K562 (cell line): ENCODE results near the gene DKKL1. TPM values are rescaled to one million over a fixed set of nuclear protein-coding genes. Genes with fewer than 3 reads are reported as not detected.

ENCODE experiments used
- IRF2 ChIP-seq: sonication (generic); formaldehyde crosslinking; IDR thresholded peaks from 2 replicates; pipeline ENCODE4 v1.8.1; 2022; ENCODE audit warnings: mild to moderate bottlenecking, missing genetic modification reagents
- MAZ ChIP-seq, 2 experiments: fragments of 450-650 bp in 1 of 2; sonication (generic) in 1 of 2; formaldehyde crosslinking; IDR thresholded peaks in 1 of 2; conservative IDR thresholded peaks in 1 of 2; 2 replicates each; pipeline versions ENCODE4 v1.4.0 to v1.5.0; 2020; ENCODE audit warnings: mild to moderate bottlenecking in 1 of 2, missing genetic modification reagents in 1 of 2
- MTA3 ChIP-seq: fragments of 450-650 bp; formaldehyde crosslinking; IDR thresholded peaks from 2 replicates; pipeline ENCODE4 v1.6.1; 2017; ENCODE audit warnings: mild to moderate bottlenecking, borderline replicate concordance
- OTX1 ChIP-seq: fragments of 450-650 bp; formaldehyde crosslinking; IDR thresholded peaks from 2 replicates; pipeline ENCODE4 v1.4.0; 2022; ENCODE audit warnings: mild to moderate bottlenecking
- ZKSCAN1 ChIP-seq: fragments of 150-350 bp; IDR thresholded peaks from 2 replicates; pipeline ENCODE4 v1.6.1; 2016; ENCODE audit warnings: low read depth, low read length
- ZNF212 ChIP-seq: fragments of 450-650 bp; formaldehyde crosslinking; IDR thresholded peaks from 2 replicates; pipeline ENCODE4 v1.4.0; 2020; ENCODE audit warnings: mild to moderate bottlenecking
- polyA plus RNA-seq, 8 experiments: library from polyadenylated mRNA; depleted of rRNA in 4 of 8; stranded (reverse) in 5 of 8; unstranded in 3 of 8; fragments of >200 nt; fragmentation: Nextera tagmentation in 2 of 8; fragmentation: Illumina TruSeq in 1 of 8; extraction: Ambion mirVana in 2 of 8; extraction: Trizol in 1 of 8; gene quantifications; 2 replicates each; pipeline versions ENCODE4 v1.2.1 to v1.2.3, GENCODE V29; 2011 to 2014; ENCODE audit warnings: inconsistent platforms in 1 of 8, missing spikeins in 1 of 8
- total RNA-seq, 7 experiments: library from RNA; depleted of rRNA in 6 of 7; stranded (reverse); fragments of >200 nt in 6 of 7; fragmentation: Illumina TruSeq in 2 of 7; extraction: Trizol in 2 of 7; gene quantifications; 2 replicates each; pipeline versions ENCODE4 v1.2.1 to v1.2.3, GENCODE V29; 2011 to 2021; ENCODE audit warnings: low replicate concordance in 1 of 7
- TF ChIP-seq, protein P1 (sequence below): fragments of 250-450 bp; sonication (Bioruptor Pico); IDR thresholded peaks from 2 replicates; pipeline ENCODE4 v1.5.0; 2020; ENCODE audit warnings: mild to moderate bottlenecking, borderline replicate concordance
- TF ChIP-seq, protein P2 (sequence below): fragments of 200-800 bp; sonication (Bioruptor generic); IDR thresholded peaks from 2 replicates; pipeline ENCODE4 v1.6.1; 2017; ENCODE audit warnings: missing genetic modification characterization, missing compliant biosample characterization
- TF ChIP-seq, protein P3 (sequence below): sonication (generic); formaldehyde crosslinking; IDR thresholded peaks from 2 replicates; pipeline ENCODE4 v1.8.1; 2022; ENCODE audit warnings: missing genetic modification reagents

The DKKL1 gene
- total and polyA plus RNA-seq, 9 of the 15 experiments (the other 6 are each of a cell fraction or from before 2014, with no cell fraction given) = 0.15 to 1.7 (median 0.52) TPM

DNA sequence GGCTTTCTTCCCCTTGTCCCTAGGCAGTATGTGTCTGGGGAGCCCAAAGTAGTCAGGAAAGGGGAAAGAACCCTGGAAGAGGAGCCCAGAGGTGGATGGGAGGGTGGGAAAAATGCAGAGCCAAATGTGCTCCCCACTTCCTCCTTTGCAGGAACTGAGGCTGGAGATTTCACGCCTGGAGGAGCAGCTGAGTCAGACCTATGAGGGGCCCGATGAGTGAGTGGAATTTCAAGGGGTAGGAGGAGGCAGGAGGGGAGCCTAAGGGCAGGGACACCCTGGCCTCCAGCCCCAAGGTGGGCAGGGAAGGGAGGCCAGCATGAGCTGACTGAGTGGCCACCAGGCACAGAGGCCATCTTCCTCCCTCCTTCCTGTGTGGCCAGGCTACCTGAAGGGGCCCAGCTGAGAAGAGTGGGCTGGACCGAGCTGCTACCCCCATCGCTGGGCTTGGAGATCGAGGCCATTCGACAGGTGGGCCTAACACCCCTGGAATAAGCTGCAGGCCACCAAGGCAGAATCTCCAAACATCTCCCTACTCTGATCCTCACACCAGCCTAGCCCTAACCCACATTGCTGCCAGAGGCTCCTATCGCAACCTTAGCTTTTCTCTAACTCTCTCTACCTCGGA is 45.3 kb downstream of the DKKL1 start (continued):
- TF ChIP-seq, protein P1, sequence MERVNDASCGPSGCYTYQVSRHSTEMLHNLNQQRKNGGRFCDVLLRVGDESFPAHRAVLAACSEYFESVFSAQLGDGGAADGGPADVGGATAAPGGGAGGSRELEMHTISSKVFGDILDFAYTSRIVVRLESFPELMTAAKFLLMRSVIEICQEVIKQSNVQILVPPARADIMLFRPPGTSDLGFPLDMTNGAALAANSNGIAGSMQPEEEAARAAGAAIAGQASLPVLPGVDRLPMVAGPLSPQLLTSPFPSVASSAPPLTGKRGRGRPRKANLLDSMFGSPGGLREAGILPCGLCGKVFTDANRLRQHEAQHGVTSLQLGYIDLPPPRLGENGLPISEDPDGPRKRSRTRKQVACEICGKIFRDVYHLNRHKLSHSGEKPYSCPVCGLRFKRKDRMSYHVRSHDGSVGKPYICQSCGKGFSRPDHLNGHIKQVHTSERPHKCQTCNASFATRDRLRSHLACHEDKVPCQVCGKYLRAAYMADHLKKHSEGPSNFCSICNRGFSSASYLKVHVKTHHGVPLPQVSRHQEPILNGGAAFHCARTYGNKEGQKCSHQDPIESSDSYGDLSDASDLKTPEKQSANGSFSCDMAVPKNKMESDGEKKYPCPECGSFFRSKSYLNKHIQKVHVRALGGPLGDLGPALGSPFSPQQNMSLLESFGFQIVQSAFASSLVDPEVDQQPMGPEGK (CRISPR knock-in tag) = no peak
- no peak for TF ChIP-seq IRF2 (CRISPR knock-in tag)
- TF ChIP-seq, protein P2, sequence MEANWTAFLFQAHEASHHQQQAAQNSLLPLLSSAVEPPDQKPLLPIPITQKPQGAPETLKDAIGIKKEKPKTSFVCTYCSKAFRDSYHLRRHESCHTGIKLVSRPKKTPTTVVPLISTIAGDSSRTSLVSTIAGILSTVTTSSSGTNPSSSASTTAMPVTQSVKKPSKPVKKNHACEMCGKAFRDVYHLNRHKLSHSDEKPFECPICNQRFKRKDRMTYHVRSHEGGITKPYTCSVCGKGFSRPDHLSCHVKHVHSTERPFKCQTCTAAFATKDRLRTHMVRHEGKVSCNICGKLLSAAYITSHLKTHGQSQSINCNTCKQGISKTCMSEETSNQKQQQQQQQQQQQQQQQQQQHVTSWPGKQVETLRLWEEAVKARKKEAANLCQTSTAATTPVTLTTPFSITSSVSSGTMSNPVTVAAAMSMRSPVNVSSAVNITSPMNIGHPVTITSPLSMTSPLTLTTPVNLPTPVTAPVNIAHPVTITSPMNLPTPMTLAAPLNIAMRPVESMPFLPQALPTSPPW = no peak
- no peak for TF ChIP-seq ZKSCAN1
- TF ChIP-seq, protein P3, sequence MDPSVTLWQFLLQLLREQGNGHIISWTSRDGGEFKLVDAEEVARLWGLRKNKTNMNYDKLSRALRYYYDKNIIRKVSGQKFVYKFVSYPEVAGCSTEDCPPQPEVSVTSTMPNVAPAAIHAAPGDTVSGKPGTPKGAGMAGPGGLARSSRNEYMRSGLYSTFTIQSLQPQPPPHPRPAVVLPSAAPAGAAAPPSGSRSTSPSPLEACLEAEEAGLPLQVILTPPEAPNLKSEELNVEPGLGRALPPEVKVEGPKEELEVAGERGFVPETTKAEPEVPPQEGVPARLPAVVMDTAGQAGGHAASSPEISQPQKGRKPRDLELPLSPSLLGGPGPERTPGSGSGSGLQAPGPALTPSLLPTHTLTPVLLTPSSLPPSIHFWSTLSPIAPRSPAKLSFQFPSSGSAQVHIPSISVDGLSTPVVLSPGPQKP (CRISPR knock-in tag) = no peak
- no peak for TF ChIP-seq OTX1 (CRISPR knock-in tag)
- TF ChIP-seq ZNF212 (CRISPR knock-in tag) = no peak
- TF ChIP-seq MAZ (CRISPR knock-in tag; conservative IDR thresholded peaks at IDR 0.05 in 1 of 2, IDR thresholded peaks at IDR 0.05 in 1 of 2) = no peak
- TF ChIP-seq MTA3 = peak; percentile 42; the same call in 1 of the 2 replicates
- TF ChIP-seq, all 486 proteins: peak for 18
